ENCODE results near the gene TOMM70.
A peak's percentile ranks its signal among the peaks of the same experiment; 100 is the strongest.
"Not testable (repeated sequence)": the region's sequence is repeated elsewhere in the genome, so short reads cannot be mapped to it uniquely, and the experiment has no call there.

The TOMM70 gene

GRCh38 chr3:100361897-100362296 lies 39.0 kb downstream of the TOMM70 start:
- no peak for DNase-seq

- DNase-seq = no peak
Measured at GRCh38 chr3:100360757-100361496, 40.0 kb downstream of the TOMM70 start.

GRCh38 chr3:100359035-100359434 lies 41.9 kb downstream of the TOMM70 start:
- no peak for DNase-seq

- DNase-seq = no peak
Measured at GRCh38 chr3:100358413-100358812, 42.5 kb downstream of the TOMM70 start.

GRCh38 chr3:100354850-100355249 lies 46.0 kb downstream of the TOMM70 start:
- DNase-seq = no peak

GRCh38 chr3:100352296-100353231 lies 48.3 kb downstream of the TOMM70 start:
- no peak for DNase-seq

- not testable (repeated sequence) for DNase-seq
Measured at GRCh38 chr3:100351770-100352169, 49.1 kb downstream of the TOMM70 start.

GRCh38 chr3:100348727-100349126 lies 52.2 kb downstream of the TOMM70 start:
- no peak for DNase-seq

GRCh38 chr3:100340527-100340926 lies 60.4 kb downstream of the TOMM70 start:
- DNase-seq = no peak

GRCh38 chr3:100339786-100340185 lies 61.1 kb downstream of the TOMM70 start:
- DNase-seq = no peak

- no peak for DNase-seq
Measured at GRCh38 chr3:100338911-100339310, 62.0 kb downstream of the TOMM70 start.

- DNase-seq = not testable (repeated sequence)
Measured at GRCh38 chr3:100336229-100336628, 64.7 kb downstream of the TOMM70 start.

GRCh38 chr3:100335434-100335833 lies 65.5 kb downstream of the TOMM70 start:
- DNase-seq = no peak

- peak; percentile 25 for DNase-seq
Measured at GRCh38 chr3:100334488-100335351, 66.2 kb downstream of the TOMM70 start, which contains the start of gene NIT2. Gene NIT2, plus strand, starts transcription at chr3:100334757. Its CDS starts 35 bp downstream, at chr3:100334792.

- no peak for DNase-seq
Measured at GRCh38 chr3:100333970-100334487, 66.9 kb downstream of the TOMM70 start.

- DNase-seq = no peak
Measured at GRCh38 chr3:100333051-100333450, 67.8 kb downstream of the TOMM70 start.

GRCh38 chr3:100331660-100332059 lies 69.2 kb downstream of the TOMM70 start:
- no peak for DNase-seq

GRCh38 chr3:100330651-100331050 lies 70.2 kb downstream of the TOMM70 start:
- DNase-seq = no peak

- DNase-seq = no peak
Measured at GRCh38 chr3:100329800-100330489, 70.9 kb downstream of the TOMM70 start.

- not testable (repeated sequence) for DNase-seq
Measured at GRCh38 chr3:100327377-100327776, 73.5 kb downstream of the TOMM70 start.

GRCh38 chr3:100325827-100326226 lies 75.1 kb downstream of the TOMM70 start:
- no peak for DNase-seq

GRCh38 chr3:100324044-100324443 lies 76.8 kb downstream of the TOMM70 start:
- no peak for DNase-seq

All from NCI-H1417 treated with DMSO at 0.1 percent for 48 hours (cell line).